ENCODE results near the gene KLRK1. TPM values are rescaled to one million over a fixed set of nuclear protein-coding genes. Genes with fewer than 3 reads are reported as not detected.
"Not testable (repeated sequence)": the region's sequence is repeated elsewhere in the genome, so short reads cannot be mapped to it uniquely, and the experiment has no call there.

KLRK1 gene
- total RNA-seq, 3 donors from 2014 or later = 19.4 to 57.0 (median 55.4) TPM

DNA sequence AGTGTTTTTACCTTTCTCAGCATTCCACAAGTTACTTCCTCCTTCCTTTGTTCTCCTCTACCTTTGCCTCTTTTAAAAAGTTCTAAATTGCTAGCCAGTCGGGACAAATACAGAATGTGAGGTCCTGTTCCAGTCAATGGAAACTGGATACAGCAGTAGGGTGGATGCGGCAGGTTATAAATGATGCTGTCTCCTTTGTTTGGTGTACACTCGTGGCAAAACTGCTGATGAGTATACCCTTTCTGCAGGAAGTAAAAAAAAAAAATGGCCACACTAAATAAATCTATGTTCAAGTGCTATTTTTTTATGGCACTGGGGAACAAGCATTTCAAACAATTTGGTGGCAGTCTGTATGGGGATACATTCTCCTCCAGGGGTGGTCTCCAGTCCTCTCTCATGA, 27.5 kb downstream of the KLRK1 start:
- ATAC-seq (no peak), DNase-seq (no peak)
- Mint-ChIP-seq H3K27me3 (ENCODE audit: low read depth) (no peaks in the 10 kb centered on the region), H3K9me3 (no peaks in the 10 kb centered on the region), H3K36me3 (ENCODE audit: insufficient read depth) (no peaks in the 10 kb centered on the region), H3K4me1 (ENCODE audit: low read depth) (peaks cover 9% of the 10 kb centered on the region), H3K4me3 (no peak overlapping the region)

GRCh38 chr12:10361622-10362021, 28.2 kb downstream of the KLRK1 start:
- no peak overlapping the region for H3K4me3 Mint-ChIP-seq
- H3K36me3 Mint-ChIP-seq (ENCODE audit: insufficient read depth) = no peaks in the 10 kb centered on the region
- DNase-seq (no peak), ATAC-seq (no peak)
- no peaks in the 10 kb centered on the region for H3K27me3 Mint-ChIP-seq (ENCODE audit: low read depth)
- no peaks in the 10 kb centered on the region for H3K9me3 Mint-ChIP-seq
- H3K4me1 Mint-ChIP-seq (ENCODE audit: low read depth) = peaks cover 9% of the 10 kb centered on the region

DNA sequence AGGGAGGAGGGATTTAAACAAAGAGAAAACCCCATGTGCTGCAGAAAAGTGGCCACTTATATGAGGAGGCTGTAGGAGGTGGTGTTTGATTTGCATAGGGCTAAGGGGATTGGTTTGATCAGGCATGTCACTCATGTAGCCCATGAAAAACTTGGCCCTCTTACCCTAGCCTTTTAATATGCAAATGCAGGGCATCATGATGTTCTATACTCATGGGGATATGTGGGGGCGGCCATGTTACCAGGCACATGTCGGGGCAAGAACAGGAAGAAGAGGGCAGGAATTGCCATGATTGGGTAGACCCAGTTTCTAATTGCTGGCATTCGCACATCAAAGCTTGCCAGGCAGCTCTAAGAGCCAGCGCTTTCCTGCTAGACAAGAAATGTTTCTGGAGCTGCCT, 28.8 kb downstream of the KLRK1 start:
- DNase-seq = no peak
- no peaks in the 10 kb centered on the region for H3K9me3 Mint-ChIP-seq
- no peaks in the 10 kb centered on the region for H3K27me3 Mint-ChIP-seq (ENCODE audit: low read depth)
- ATAC-seq = peak in 1 of 2 donors; percentile 19
- H3K4me3 Mint-ChIP-seq = no peak overlapping the region
- H3K36me3 Mint-ChIP-seq (ENCODE audit: insufficient read depth) = no peaks in the 10 kb centered on the region
- H3K4me1 Mint-ChIP-seq (ENCODE audit: low read depth) = peaks cover 9% of the 10 kb centered on the region

- H3K4me3 Mint-ChIP-seq = no peak overlapping the region
- peaks cover 9% of the 10 kb centered on the region for H3K4me1 Mint-ChIP-seq (ENCODE audit: low read depth)
- no peaks in the 10 kb centered on the region for H3K9me3 Mint-ChIP-seq
- H3K36me3 Mint-ChIP-seq (ENCODE audit: insufficient read depth) = no peaks in the 10 kb centered on the region
- ATAC-seq (no peak), DNase-seq (no peak)
- H3K27me3 Mint-ChIP-seq (ENCODE audit: low read depth) = peaks cover 4% of the 10 kb centered on the region
Measured at GRCh38 chr12:10358969-10359368, 30.9 kb downstream of the KLRK1 start.

DNA sequence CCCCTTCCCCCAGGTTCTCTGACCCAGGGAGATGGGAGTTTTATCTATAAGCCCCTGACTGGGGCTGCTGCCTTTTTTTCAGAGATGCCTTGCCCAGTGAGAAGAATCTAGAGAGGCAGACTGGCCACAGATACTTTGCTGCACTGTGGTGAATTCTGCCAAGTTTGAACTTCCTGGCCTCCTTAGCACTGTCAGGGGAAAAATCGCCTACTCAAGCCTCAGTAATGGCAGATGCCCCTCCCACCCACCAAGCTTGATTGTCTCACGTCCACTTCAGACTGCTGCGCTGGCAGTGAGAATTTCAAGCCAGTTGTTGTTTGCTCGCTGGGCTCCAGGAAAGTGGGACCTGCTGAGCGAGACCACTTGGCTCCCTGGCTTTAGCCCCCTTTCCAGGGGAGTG, 31.7 kb downstream of the KLRK1 start:
- H3K4me1 Mint-ChIP-seq (ENCODE audit: low read depth) = peaks cover 9% of the 10 kb centered on the region
- H3K27me3 Mint-ChIP-seq (ENCODE audit: low read depth) = peaks cover 6% of the 10 kb centered on the region
- peaks cover 2% of the 10 kb centered on the region for H3K9me3 Mint-ChIP-seq
- DNase-seq (no peak), ATAC-seq (no peak)
- H3K36me3 Mint-ChIP-seq (ENCODE audit: insufficient read depth) = no peaks in the 10 kb centered on the region
- no peak overlapping the region for H3K4me3 Mint-ChIP-seq

- Mint-ChIP-seq H3K4me3 (no peak overlapping the region), H3K9me3 (peaks cover 4% of the 10 kb centered on the region), H3K36me3 (ENCODE audit: insufficient read depth) (peaks cover 1% of the 10 kb centered on the region), H3K4me1 (ENCODE audit: low read depth) (no peaks in the 10 kb centered on the region), H3K27me3 (ENCODE audit: low read depth) (peaks cover 13% of the 10 kb centered on the region)
- DNase-seq (no peak), ATAC-seq (no peak)
Measured at GRCh38 chr12:10354502-10354901, 35.3 kb downstream of the KLRK1 start.

- Mint-ChIP-seq H3K4me1 (ENCODE audit: low read depth) (no peaks in the 10 kb centered on the region), H3K4me3 (no peak overlapping the region), H3K9me3 (peaks cover 4% of the 10 kb centered on the region), H3K27me3 (ENCODE audit: low read depth) (peaks cover 13% of the 10 kb centered on the region), H3K36me3 (ENCODE audit: insufficient read depth) (peaks cover 1% of the 10 kb centered on the region)
- no peak for DNase-seq
- no peak for ATAC-seq
Measured at GRCh38 chr12:10354071-10354470, 35.8 kb downstream of the KLRK1 start.

- not testable (repeated sequence) for DNase-seq; H3K4me3 Mint-ChIP-seq; H3K36me3 Mint-ChIP-seq (ENCODE audit: insufficient read depth); ATAC-seq; H3K4me1 Mint-ChIP-seq (ENCODE audit: low read depth); H3K9me3 Mint-ChIP-seq
- H3K27me3 Mint-ChIP-seq (ENCODE audit: low read depth) = peaks cover 13% of the 10 kb centered on the region
Measured at GRCh38 chr12:10351457-10351856, 38.4 kb downstream of the KLRK1 start.

DNA sequence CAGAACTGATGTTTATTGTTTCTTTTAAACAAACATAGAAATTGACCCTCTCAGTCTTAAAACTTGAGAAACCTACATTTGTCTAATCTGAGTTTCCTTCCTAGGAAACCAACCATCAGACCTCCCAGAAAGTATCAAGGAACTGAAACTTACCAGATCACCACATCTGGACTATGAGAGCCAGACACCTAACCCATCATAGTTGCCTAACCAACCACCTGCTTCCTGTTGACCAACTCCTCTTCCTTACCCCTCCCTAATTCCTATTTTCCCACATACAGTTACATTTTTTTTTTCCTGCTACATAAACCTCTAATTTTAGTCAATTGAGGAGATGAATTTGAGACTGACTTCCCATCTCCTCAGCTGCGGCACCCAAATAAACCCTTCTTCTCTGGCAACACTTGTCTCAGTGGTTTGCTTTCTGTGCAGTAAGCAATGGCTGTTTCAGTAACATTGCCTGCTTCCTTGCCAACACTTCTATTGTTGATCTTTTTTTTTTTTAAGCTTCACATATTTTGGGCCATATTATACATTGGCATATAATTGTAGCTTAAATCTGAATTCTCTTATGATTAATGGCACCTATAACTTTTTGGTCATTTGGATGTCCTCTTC, 47.8 kb downstream of the KLRK1 start:
- no peak for ATAC-seq
- no peak for DNase-seq
- peaks cover 3% of the 10 kb centered on the region for H3K4me1 Mint-ChIP-seq (ENCODE audit: low read depth)
- H3K36me3 Mint-ChIP-seq (ENCODE audit: insufficient read depth) = no peaks in the 10 kb centered on the region
- H3K4me3 Mint-ChIP-seq = no peak overlapping the region
- no peaks in the 10 kb centered on the region for H3K9me3 Mint-ChIP-seq
- H3K27me3 Mint-ChIP-seq (ENCODE audit: low read depth) = no peaks in the 10 kb centered on the region

- H3K4me1 Mint-ChIP-seq (ENCODE audit: low read depth); H3K27me3 Mint-ChIP-seq (ENCODE audit: low read depth); DNase-seq; H3K36me3 Mint-ChIP-seq (ENCODE audit: insufficient read depth); ATAC-seq; H3K4me3 Mint-ChIP-seq; H3K9me3 Mint-ChIP-seq: not testable (repeated sequence)
Measured at GRCh38 chr12:10340946-10341345, 48.9 kb downstream of the KLRK1 start.

DNA sequence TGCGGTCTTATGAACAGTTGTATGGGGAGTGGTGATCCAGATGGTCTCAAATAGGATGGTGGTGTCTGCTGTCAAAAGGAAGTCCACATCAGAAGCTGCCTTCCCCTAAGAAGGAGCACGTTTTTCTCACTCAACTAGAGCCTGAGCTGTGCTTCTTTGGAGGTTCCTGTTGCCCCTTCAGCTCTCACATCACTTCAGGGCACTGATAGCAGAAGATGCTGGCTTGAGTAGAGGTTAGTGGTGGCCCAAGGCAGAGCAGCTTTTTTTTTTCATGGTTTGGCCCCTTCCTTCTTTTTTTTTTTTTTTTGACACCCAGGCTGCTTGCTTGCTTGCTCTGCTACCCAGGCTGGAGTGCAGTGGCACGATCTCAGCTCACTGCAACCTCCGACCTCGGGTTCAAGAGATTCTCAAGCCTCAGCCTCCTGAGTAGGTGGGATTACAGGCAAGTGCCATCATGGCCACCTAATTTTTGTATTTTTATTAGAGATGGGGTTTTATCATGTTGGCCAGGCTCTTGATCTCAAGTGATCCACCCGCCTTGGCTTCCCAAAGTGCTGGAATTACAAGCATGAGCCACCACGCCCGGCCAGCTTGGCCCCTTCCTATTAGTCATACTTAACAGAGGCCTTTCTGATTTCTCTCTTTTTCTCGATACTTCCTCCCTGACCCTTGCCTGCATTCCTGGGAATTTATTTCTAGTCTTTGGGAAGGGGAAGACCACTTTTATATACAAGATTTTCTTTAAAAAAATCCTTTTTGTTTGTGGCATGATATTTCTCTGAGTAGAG, 50.6 kb downstream of the KLRK1 start:
- no peaks in the 10 kb centered on the region for H3K36me3 Mint-ChIP-seq (ENCODE audit: insufficient read depth)
- ATAC-seq = no peak

DNA sequence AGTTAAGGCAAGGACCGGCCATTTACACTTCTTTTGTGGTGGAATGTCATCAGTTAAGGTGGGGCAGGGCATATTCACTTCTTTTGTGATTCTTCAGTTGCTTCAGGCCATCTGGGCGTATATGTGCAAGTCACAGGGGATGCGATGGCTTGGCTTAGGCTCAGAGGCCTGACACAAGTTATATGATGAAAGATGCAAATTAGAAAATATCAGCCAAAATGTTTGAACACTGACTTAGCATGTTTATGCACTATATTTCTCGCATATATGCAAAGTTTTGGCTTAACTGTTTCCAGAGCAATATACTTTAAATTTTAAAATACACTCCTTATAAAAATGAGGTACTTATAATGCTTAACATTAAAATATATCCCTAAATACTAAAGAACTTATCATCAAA, 51.4 kb downstream of the KLRK1 start:
- not testable (repeated sequence) for ATAC-seq; H3K36me3 Mint-ChIP-seq (ENCODE audit: insufficient read depth); DNase-seq; H3K4me1 Mint-ChIP-seq (ENCODE audit: low read depth); H3K9me3 Mint-ChIP-seq; H3K27me3 Mint-ChIP-seq (ENCODE audit: low read depth); H3K4me3 Mint-ChIP-seq

More for the DNA sequence above, 50.6 kb downstream of the KLRK1 start:
- peaks cover 3% of the 10 kb centered on the region for H3K4me1 Mint-ChIP-seq (ENCODE audit: low read depth)
- H3K4me3 Mint-ChIP-seq = no peak overlapping the region
- DNase-seq = no peak
- no peaks in the 10 kb centered on the region for H3K27me3 Mint-ChIP-seq (ENCODE audit: low read depth)
- no peaks in the 10 kb centered on the region for H3K9me3 Mint-ChIP-seq

DNA sequence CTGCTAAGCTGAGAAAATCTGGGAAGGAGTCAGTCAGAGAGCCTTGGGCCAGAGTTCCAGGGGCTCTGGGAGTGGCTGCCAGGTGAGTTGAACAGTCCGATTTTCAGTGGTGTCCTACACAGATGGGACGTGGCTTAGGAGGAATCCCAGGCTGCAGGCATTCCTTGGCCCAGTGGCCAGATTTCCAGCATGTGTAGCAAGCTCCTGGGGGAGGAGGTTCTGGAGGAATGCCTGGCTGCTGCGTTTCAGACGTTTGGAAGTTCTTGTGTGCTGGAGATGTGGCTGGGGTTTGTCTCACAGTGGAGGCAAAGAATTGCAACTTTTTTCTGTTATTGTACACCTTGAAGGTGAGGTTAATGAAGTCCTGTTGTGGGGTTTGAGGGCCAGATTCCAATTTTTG, 53.6 kb downstream of the KLRK1 start:
- H3K27me3 Mint-ChIP-seq (ENCODE audit: low read depth); ATAC-seq; H3K36me3 Mint-ChIP-seq (ENCODE audit: insufficient read depth); H3K9me3 Mint-ChIP-seq; H3K4me1 Mint-ChIP-seq (ENCODE audit: low read depth); DNase-seq; H3K4me3 Mint-ChIP-seq: not testable (repeated sequence)

GRCh38 chr12:10331642-10332239, 58.1 kb downstream of the KLRK1 start:
- Mint-ChIP-seq H3K4me1 (ENCODE audit: low read depth) (peaks cover 4% of the 10 kb centered on the region), H3K4me3 (no peak overlapping the region), H3K9me3 (peaks cover 11% of the 10 kb centered on the region), H3K36me3 (ENCODE audit: insufficient read depth) (peaks cover 5% of the 10 kb centered on the region), H3K27me3 (ENCODE audit: low read depth) (no peaks in the 10 kb centered on the region)
- ATAC-seq = peak in 1 of 2 donors; percentile 38
- no peak for DNase-seq

DNA sequence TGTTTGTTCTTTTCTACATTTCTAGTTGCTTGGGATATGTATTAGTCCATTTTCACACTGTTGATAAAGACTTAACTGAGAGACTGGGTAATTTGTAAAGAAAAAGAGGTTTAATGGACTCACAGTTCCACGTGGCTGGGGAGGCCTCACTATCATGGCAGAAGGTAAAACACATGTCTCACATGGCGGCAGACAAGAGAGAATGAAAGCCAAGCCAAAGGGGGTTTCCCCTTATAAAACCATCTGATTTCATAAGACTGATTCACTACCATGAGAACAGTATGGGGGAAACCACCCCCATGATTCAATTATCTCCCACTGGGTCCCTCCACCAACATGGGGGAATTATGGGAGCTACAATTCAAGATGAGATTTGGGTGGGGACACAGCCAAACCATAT, 61.1 kb downstream of the KLRK1 start:
- DNase-seq; H3K4me3 Mint-ChIP-seq; H3K36me3 Mint-ChIP-seq (ENCODE audit: insufficient read depth); H3K27me3 Mint-ChIP-seq (ENCODE audit: low read depth); H3K4me1 Mint-ChIP-seq (ENCODE audit: low read depth): not testable (repeated sequence)
- ATAC-seq = peak; percentile 87 to 88
- H3K9me3 Mint-ChIP-seq = peaks cover 11% of the 10 kb centered on the region

Data from activated T-cell treated with anti-CD3 and anti-CD28 coated beads, Interleukin-2, amount 50 U/mL, for 4 hours (primary cell).